ENCODE results near the gene ABITRAM. TPM values are rescaled to one million over a fixed set of nuclear protein-coding genes. Genes with fewer than 3 reads are reported as not detected.
"Not testable (repeated sequence)": the region's sequence is repeated elsewhere in the genome, so short reads cannot be mapped to it uniquely, and the experiment has no call there.

The ABITRAM gene, protein sequence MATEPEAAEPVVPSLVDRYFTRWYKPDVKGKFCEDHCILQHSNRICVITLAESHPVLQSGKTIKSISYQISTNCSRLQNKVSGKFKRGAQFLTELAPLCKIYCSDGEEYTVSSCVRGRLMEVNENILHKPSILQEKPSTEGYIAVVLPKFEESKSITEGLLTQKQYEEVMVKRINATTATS
- 13.7 TPM for polyA plus RNA-seq (ENCODE audit: insufficient read length)

DNA sequence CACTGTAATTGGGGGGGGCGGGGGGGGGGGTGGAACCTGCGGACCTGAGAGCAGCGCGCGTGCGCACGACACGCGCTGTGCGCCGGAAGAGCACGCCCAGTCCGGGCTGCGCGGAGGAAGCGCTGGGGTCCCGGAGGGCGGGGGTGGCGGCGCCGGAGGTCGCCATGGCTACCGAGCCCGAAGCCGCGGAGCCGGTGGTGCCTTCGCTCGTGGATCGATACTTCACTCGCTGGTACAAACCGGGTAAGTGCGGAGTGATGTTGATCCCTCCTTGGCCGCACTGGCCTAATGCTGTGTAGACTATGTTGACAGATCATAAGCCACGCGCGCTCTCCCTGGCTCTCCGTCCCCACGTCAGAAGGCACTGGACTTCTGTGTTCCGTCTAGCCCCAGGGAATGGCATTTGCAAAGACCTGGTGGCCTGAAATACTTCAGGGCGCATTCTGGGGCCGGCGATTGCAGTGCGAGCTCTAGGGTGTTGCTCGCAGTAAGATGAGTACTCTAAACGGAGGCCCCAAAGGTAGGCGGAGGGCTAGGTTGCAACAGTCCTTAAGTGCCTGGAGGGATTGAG, at the start of gene ABITRAM:
TSS of gene ABITRAM (plus strand) at position 78 of the 571 bp plus-strand sequence. CDS start at position 165, 87 bp downstream.
- DNase-seq (ENCODE audit: low read depth): peak; percentile 80

DNA sequence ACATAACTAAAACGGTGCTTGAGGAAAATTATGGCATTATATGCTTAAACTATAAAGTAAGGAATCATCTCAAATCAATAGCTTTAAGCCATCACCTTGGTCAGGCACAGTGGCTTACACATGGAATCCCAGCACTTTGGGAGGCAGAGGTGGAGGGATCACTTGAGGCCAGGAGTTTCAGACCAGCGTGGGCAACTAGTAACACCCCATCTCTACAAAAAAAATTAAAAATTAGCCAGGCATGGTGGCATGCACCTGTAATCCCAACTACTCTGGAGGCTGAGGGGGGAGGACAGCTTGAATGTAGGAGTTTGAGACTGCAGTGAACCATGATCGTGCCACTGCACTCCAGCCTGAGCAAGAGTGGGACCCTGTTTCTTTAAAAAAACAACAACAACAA, 49.5 kb upstream of the ABITRAM start:
- DNase-seq (ENCODE audit: low read depth): no peak

DNA sequence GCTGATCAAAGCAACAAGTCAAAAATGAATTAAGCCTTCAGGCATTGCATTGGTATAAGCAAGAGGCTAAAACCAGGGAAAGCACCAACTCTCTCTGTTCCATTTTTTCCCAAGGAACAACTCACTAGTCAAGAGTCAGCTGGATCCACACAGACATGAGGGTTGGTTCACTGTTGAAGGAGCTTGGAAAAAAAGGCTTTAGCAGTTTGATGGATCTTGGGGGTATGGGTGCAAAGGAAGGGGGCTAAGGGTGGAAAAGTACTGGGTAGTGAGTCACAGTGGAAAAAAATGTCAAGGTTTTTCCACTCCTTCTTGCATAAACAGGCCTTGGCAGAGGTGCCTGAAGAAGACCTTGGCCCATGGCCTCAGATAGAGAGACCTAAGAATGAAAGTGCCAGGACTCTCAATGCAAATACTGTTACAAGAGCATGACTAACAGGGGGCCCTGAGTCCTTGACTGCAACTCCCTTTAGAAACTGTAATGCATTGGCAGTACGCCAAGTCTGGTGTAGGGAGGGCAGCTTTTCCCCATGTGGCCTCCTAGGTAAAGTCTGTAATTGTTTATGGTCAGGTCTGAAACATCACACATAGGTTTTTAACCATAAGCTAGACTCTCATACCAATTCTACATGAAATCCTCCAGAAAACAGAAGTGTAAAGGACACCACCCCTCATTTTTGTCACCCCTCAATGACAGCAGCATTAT, 48.4 kb upstream of the ABITRAM start:
- DNase-seq (ENCODE audit: low read depth): no peak

DNA sequence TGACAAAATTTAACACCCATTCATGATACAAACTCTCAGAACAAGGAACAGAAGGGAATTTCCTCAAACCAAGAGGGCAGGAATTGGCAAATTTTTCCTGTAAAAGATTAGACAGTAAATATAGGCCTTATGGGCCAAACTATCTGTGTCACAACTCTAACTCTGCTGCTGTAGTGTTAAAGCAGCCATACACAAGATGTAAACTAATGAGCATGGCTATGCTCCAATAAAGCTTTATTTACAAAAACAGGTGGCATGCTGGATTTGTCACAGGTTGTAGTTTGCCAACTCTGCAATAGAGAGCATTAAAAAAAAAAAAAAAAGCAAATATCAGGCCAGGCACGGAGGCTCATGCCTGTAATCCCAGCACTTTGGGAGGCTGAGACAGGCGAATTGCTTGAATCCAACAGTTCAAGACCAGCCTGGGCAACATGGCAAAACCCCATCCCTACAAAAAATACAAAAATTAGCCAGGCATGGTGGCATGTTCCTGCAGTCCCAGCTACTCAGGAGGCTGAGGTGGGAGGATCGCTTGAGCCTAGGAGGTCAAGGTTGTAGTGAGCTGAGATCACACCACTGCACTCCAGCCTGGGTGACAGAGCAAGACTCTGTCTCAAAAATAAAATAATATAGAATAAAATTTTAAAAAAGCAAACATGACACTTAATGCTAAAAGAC, 47.5 kb upstream of the ABITRAM start:
- DNase-seq (ENCODE audit: low read depth): not testable (repeated sequence)

DNA sequence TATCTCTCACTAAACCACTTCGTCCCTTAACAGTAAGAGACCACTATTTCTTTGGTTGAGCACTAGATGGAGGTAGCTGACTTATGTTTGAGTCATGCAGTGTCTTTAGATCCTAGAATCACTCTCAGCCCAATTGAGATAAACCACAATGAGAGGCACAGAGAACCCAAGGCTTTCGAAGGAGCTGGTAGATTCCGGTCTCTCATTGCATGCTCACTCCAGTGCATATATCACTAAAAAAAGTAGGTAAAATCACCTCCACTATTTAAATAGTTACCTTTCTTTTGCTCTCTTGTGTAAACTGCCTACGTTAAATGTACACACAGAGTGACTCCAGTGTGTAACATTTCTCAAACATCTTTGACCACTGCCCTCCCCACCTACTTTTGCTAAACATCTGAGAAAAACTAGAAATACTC, 44.5 kb upstream of the ABITRAM start:
- peak; percentile 2 for DNase-seq (ENCODE audit: low read depth)

DNA sequence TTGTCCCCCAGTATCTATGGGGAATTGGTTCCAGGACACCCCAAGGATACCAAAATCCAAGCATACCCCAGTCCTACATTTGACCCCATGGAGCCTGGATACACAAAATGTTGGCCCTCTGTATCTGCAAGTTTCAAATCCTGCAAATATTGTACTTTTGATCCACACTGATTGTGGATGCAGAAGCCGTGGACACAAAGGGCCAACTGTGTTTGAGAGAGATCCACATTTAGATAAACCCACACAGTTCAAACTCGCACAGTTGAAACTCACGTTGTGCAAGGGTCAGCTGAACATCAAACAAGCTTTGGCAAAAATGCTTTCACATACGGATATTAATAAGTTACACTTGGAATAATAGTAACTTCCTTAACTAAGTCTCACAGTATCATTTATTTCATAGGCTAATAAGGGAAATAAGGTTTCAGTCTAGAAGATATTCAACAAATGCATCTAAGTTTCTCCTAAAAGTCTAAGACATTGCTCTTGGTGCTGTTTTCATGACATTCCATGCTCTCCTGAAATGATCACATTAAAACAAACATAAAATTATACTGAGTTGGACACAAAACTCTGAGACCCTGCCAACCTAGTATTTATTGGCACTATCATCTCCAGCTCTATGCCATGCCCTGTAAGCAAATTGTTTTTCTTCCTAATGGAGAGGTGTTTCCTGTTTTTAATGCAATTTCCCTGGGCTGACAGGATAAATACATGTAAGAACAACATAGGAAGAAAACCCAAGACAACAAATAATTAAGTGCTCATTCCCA, 39.8 kb upstream of the ABITRAM start:
- no peak for DNase-seq (ENCODE audit: low read depth)

DNA sequence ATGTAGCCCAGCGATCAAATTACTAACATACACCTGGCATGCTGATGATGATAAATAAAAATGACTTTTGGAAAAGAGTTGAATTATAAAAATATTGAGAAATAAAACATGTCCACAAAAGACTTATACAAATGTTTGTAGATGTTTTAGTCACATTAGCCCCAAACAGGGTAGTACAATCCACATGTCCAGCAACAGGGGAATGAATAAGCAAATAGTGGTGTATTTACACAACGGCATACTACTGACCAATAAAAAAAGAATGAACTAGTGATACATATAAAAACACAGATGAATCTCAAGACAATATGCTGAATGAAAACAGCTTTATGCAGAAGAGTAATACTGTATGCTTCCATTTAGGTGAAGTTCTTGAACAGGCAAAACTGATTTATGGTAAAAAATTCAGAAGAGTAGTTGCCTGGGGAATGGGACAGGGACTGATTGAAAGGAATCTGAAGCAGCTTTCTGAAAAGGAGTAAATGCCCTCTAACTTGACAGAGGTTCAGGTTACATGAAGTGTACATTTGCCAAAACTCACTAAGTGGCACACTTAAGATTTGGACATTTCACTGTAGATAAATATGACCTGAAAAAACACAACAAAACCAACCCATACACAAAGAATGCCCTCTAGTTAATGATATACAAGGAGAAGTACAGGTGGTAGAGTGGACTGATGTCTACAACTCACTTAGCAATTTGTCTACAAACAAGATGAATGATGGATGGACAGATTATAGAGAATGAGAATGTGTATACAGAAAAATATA, 36.7 kb upstream of the ABITRAM start:
- DNase-seq (ENCODE audit: low read depth): no peak

DNA sequence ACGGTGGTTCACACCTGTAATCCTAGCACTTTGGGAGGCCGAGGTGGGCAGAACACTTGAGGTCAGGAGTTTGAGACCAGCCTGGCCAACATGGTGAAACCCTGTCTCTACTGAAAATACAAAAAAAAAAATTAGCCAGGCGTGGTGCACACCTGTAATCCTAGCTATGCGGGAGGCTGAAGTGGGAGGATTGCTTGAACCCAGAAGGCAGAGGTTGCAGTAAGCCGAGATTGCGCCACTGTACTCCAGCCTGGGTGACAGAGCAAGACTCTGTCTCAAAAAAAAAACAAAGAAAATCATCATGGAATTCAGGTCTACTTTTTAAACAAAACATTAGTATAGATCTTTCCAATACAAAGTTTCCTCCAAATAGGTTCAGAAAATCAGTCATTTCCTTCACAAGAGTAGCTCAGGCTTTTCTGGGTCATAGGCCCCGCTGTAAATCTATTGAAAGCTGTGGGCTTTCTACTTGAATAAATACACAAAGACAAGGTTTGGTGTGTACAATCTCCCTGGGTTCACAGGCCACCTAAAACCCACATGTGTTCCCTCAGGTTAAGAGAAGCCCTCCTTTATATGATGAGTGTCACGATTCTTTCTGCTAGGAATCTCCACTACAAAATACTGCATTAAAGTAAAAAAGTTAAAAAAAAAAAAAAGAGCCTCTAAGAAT, 35.0 kb upstream of the ABITRAM start:
- DNase-seq (ENCODE audit: low read depth): not testable (repeated sequence)

DNA sequence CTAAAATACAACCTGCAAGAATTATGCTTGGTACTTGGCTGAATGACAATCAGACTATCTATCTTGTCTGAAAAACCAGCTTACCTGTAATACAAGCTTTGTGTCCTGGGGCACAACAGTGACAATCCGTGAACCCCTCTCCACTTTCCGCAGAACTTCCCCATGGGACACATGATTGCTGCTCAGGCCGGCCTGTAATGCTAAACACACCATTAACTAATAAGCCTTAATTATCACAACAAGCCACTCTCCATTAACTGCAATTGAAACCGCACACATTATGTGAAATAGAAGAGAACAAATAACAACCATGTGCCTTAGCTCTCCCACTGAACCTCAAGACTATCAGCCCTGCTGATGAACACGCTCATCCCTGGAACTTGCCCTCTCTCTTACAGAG, 34.0 kb upstream of the ABITRAM start:
- DNase-seq (ENCODE audit: low read depth): no peak

DNA sequence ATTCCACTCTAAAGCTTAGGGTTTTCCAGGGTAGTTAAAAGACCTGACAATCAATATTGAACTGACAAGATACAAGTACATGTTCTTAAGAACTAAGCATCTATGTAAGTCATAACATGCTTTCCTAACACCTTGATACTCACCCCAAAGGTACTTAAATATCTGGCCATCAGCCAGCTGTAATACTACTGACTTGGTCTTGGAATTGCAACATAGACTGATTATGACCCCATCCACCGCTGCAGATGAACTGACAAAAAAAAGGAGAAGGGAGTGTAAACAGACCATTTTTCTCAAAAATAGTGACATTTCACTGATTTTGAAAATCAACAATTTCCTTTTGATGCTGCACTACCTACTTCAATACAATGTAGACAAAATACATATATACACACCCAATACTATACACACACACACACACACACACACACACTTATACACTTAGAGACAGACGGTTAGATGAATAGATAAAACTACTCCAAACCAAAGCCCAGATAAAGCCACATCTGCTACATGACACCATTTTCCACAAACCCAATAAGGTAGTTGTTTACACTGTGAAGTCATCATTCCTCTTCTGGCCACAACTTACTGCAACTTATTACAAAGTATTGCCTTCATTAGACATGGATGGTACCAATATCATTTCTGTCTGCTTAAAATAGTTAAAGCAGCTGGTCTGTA, 30.6 kb upstream of the ABITRAM start:
- DNase-seq (ENCODE audit: low read depth): no peak

DNA sequence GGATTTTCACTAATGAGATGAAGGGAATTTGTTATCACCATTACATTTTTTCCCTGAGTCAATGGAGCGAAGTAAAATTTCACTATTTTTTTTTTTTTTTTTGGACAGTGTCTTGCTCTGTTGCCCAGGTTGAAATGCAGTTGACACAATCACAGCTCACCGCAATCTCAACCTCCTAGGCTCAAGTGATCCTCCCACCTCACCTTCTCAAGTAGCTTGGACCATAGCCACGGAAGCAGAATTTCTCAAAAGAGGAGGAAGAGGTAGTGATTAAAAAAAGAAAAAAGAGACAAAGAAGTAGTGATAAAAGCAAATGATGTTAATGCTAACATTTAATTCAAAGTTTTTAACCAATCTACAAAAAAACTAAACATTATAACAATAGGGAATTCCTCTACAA, 30.0 kb upstream of the ABITRAM start:
- no peak for DNase-seq (ENCODE audit: low read depth)

DNA sequence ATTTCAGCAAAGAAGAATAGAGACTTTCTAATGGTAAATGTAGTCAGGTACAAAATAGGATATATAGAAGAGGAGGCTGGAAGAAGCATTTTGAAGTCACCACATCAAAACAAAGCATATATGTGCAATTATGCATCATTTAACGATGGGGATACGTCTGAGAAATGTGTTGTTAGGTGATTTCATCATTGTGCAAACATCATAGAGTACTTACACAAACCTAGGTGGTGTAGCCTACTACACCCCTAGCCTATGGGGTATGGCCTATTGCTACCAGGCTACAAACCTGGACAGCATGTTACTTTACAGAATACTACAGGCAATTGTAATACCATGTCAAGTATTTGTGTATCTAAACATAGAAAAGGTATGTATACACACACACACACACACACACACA, 28.7 kb upstream of the ABITRAM start:
- no peak for DNase-seq (ENCODE audit: low read depth)

DNA sequence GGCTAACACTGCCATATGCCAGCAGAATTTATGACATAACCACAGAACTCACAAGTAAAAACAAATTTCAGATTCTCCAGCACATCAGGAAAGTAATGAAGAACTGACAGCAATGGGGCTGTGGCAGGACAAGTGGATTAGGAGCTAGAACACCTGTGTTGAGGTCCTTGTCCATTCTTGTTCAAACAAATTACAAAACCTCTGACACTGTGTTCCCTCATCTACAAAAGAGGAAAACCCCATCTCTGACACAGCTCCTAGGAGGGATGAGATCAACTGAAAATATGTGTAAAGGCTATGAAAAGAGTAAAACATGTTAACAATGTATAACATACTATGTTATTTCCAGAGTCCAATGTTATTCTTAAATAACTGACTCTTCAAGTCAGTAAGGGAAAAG, 23.8 kb upstream of the ABITRAM start:
- no peak for DNase-seq (ENCODE audit: low read depth)

DNA sequence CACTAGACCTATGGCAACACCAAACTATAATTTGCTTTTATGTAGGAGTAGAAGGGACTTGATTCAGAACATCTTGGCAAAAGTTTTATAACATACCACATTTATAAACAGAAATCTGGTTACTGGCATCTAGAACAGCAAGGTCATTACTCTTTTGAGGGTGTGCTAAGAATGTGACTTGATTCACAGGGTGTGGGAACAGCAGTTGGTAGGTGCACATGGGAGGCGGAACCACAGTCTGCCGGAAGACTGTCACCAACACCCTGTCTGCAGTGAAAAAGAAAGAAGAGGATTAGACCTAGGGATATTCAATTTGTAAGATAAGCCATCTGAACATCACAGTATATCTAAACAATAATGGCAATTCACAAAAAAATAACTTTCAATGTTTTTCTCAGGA, 23.3 kb upstream of the ABITRAM start:
- no peak for DNase-seq (ENCODE audit: low read depth)

DNA sequence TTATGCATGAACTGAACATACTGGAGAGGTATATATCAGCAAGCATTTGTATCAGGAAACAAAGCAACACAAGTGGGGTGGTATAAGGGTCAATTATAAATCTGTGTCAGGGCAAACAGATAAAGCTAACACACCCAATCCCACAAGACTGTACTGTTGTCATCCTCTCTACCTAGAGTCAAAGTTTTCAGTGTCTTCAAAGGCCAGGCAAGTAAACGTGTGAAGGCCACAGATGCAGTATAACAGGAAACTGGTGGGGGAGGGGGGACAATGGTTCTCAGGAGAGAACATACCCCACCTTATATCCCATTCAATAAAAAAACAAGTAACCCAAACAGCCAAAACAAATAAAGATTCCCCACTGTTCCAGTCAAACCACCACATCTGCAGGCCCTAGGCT, 22.4 kb upstream of the ABITRAM start:
- no peak for DNase-seq (ENCODE audit: low read depth)

DNA sequence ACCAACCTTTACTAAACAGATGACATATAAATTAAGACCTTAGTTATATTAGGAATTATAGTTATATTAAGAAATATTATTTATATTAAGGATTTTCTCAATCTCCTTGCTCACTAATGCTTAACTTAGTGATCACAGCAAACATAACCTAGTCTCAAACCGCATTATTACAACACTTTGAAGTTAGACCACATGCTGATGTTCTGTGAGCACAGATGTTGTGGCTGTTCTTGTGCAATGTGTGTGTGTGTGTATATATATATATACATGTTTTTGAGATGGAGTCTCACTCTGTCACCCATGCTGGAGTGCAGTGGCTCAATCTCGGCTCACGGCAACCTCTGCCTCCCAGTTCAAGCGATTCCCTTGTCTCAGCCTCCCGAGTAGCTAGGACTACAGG, 20.8 kb upstream of the ABITRAM start:
- DNase-seq (ENCODE audit: low read depth): no peak

DNA sequence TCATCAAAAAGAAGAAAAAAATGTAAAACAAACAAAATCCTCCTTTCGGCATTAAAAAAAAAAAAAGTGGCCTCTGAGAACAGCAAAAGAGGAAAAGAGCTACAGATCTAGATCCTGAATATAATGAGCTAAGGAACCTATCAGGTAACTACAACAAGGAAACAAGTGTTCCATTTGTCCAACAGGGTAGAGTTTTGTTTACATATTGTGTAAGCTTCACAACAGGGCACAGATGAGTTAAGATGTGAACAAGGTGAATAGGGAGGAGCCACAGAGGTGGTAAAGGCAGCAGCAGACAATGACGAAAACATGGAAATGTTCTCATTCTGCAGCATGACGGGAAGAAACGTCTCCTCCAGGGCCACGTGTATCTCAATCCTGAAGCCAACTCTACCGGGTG, 14.7 kb upstream of the ABITRAM start:
- no peak for DNase-seq (ENCODE audit: low read depth)

DNA sequence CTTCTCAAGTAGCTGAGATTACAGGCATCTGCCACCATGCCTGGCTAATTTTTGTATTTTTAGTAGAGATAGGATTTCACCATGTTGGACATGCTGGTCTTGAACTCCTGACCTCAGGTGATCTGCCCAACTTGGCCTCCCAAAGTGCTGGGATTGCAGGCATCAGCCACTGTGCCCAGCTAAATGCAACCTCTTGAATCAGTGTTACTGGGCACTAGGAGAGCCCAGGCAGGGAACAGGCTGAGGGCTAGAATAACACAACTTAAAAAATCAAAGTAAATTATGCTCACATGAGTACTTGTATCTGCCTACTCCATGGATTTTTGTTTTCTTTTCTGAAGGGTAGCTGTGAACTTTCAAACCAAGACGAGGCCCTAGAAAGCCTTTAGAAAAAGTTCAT, 13.8 kb upstream of the ABITRAM start:
- not testable (repeated sequence) for DNase-seq (ENCODE audit: low read depth)

DNA sequence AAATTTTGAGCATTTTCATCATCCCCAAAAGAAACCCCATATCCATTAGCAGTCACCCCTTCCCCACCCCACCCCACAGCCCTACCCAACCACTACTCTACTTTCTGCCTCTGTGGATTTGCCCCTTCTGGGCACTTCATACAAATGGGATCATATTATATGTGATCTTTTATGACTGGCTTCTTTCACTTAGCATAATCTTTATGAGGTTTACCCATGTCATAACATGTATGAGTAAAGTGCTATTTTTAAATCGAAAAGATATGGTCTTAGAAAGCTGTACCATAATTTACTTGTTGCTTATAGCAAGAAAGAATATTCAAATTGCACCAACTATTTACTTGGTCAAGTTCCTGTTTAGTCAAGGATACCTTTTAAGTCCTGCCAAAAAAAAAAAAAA, 13.0 kb upstream of the ABITRAM start:
- no peak for DNase-seq (ENCODE audit: low read depth)

DNA sequence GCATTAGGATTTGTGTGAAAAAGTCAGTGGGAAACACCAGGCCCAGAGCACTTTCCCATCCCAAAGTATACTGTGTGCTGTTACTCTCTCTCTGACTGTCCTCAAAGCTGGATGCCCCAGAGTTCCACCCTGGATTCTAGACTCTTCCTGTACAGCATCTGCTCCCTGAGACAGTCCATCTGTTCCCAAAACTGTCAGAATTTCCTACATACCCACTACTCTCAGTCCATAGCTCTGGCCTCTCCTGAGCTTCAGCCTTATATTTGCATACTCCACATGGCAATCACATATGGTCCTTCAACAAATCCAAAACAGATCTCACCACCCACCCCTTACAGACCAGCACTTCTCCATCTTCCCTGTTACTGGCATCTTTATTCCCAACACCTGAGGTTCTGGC, 9.7 kb upstream of the ABITRAM start:
- no peak for DNase-seq (ENCODE audit: low read depth)
